ENCODE data around the gene RAD9A. TPM values are rescaled to one million over a fixed set of nuclear protein-coding genes. Genes with fewer than 3 reads are reported as not detected.

Gene RAD9A
- total and polyA plus RNA-seq, 2 experiments from 2014 or later: 13.9 to 17.0 TPM

GRCh38 chr11:67423891-67424613, 32.3 kb downstream of the RAD9A start:
- no peak overlapping the region for H2AFZ ChIP-seq
- Mint-ChIP-seq H3K9me3 (no peaks in the 10 kb centered on the region; the same call in 2 of the 3 replicates), H3K4me1 (peaks cover 9% of the 10 kb centered on the region; the same call in 2 of the 3 replicates), H3K4me3 (no peak overlapping the region), H3K36me3 (ENCODE audit: low read depth) (no peaks in the 10 kb centered on the region), H3K27me3 (ENCODE audit: insufficient read depth, low read depth, poor library complexity) (peaks cover 28% of the 10 kb centered on the region), H3K27ac (no peak overlapping the region)
- ATAC-seq (no peak), DNase-seq (ENCODE audit: low spot score) (no peak)
- no peak overlapping the region for H3K4me2 ChIP-seq
- 0 out of 2 replicates have a peak, but pooled peaks cover 5% of the 10 kb centered on the region for H3K27me3 ChIP-seq (ENCODE audit: insufficient read depth)
- no peaks in the 10 kb centered on the region for H3K9me2 ChIP-seq (ENCODE audit: insufficient read depth)
- peaks cover 6% of the 10 kb centered on the region; the same call in 1 of the 2 replicates for H3K79me2 ChIP-seq (replicated peaks; ENCODE audit: insufficient read depth)
- no peak overlapping the region for H3K4me3 ChIP-seq
- no peaks in the 10 kb centered on the region for H3K36me3 ChIP-seq (ENCODE audit: insufficient read depth)
- H3F3A ChIP-seq (replicated peaks; ENCODE audit: low read depth): peaks cover 8% of the 10 kb centered on the region; the same call in 1 of the 2 replicates
- no peak overlapping the region for H3K27ac ChIP-seq (ENCODE audit: low read depth)
- no peaks in the 10 kb centered on the region for H4K20me1 ChIP-seq (replicated peaks; ENCODE audit: insufficient read depth)
- TF ChIP-seq ZNF462 (CRISPR knock-in tag; IDR thresholded peaks at IDR 0.05) (no peak), NANOG (IDR thresholded peaks at IDR 0.05; ENCODE audit: borderline replicate concordance) (no peak), POLR2AphosphoS5 (IDR thresholded peaks at IDR 0.05; ENCODE audit: low read depth) (no peak), CTCF (conservative IDR thresholded peaks at IDR 0.05; ENCODE audit: low read depth in 2 of 2) (no peak), STAT1 (IDR thresholded peaks at IDR 0.05; ENCODE audit: unreplicated experiment) (no peak), CREB1 (CRISPR knock-in tag; IDR thresholded peaks at IDR 0.05; ENCODE audit: low read depth) (no peak), REST (IDR thresholded peaks at IDR 0.05; ENCODE audit: unreplicated experiment) (no peak), EZH2 (IDR thresholded peaks at IDR 0.05; ENCODE audit: low read depth, unreplicated experiment) (no peak), EZH2phosphoT487 (IDR thresholded peaks at IDR 0.05; ENCODE audit: unreplicated experiment) (no peak), JUNB (IDR thresholded peaks at IDR 0.05; ENCODE audit: unreplicated experiment) (no peak), ZNF114 (CRISPR knock-in tag; IDR thresholded peaks at IDR 0.05) (no peak), ZNF331 (CRISPR knock-in tag; IDR thresholded peaks at IDR 0.05; ENCODE audit: low read depth) (no peak), ETS1 (IDR thresholded peaks at IDR 0.05) (no peak)
- 0 out of 2 replicates have a peak, but pooled peaks cover 7% of the 10 kb centered on the region for H3K4me1 ChIP-seq (ENCODE audit: insufficient read depth)

Measured in GM23338 (cell line).